Neuronal stem cell (in vitro differentiated cells): ENCODE results near the gene PLEKHJ1.

Experiments
- DNase-seq: peaks from one replicate; pipeline ENCODE4 v3.0.0-alpha.2; 2013; ENCODE audit warnings: low spot score
- H2AFZ ChIP-seq: one replicate; pipeline ENCODE4 v1.6.1; 2013; ENCODE audit warnings: mild to moderate bottlenecking, low read length, inconsistent platforms
- H2AK5ac ChIP-seq: 2 replicates; pipeline ENCODE4 v1.6.1; 2013; ENCODE audit warnings: low read depth, mild to moderate bottlenecking, inconsistent platforms, low read length, moderate library complexity, mixed read lengths
- H2BK120ac ChIP-seq: 2 replicates; pipeline ENCODE4 v1.6.1; 2013; ENCODE audit warnings: low read depth, mild to moderate bottlenecking, inconsistent platforms, low read length, moderate library complexity, mixed read lengths
- H2BK12ac ChIP-seq: one replicate; pipeline ENCODE4 v1.6.1; 2013; ENCODE audit warnings: low read length, inconsistent platforms
- H2BK15ac ChIP-seq: 2 replicates; pipeline ENCODE4 v1.6.1; 2013; ENCODE audit warnings: mild to moderate bottlenecking, low read length, inconsistent platforms, mixed read lengths
- H2BK5ac ChIP-seq: one replicate; pipeline ENCODE4 v1.6.1; 2013; ENCODE audit warnings: inconsistent platforms, mild to moderate bottlenecking, low read length, moderate library complexity
- H3K14ac ChIP-seq: one replicate; pipeline ENCODE4 v1.6.1; 2013; ENCODE audit warnings: low read length, inconsistent platforms
- H3K18ac ChIP-seq: 2 replicates; pipeline ENCODE4 v1.6.1; 2013; ENCODE audit warnings: low read length, inconsistent platforms
- H3K23ac ChIP-seq: 2 replicates; pipeline ENCODE4 v1.6.1; 2013; ENCODE audit warnings: low read depth, mild to moderate bottlenecking, mixed read lengths, low read length, inconsistent platforms; ENCODE audit not compliant: poor library complexity
- H3K27ac ChIP-seq: replicated peaks from 3 replicates; pipeline ENCODE4 v1.5.1; 2013; ENCODE audit warnings: low read length, inconsistent platforms
- H3K27me3 ChIP-seq, 3 experiments: 2 replicates each; pipeline ENCODE4 v1.6.1; 2013; ENCODE audit warnings: low read length in 3 of 3, mild to moderate bottlenecking in 2 of 3, inconsistent platforms in 1 of 3, low read depth in 1 of 3, mixed read lengths in 1 of 3, moderate library complexity in 1 of 3; ENCODE audit not compliant: control insufficient read depth in 3 of 3, insufficient read depth in 3 of 3
- H3K36me3 ChIP-seq, 2 donors: replicated peaks in 1 of 2; 2 replicates each; pipeline ENCODE4 v1.6.1; 2013; ENCODE audit warnings: low read length in 2 of 2; ENCODE audit not compliant: control insufficient read depth in 2 of 2, insufficient read depth in 2 of 2
- H3K4ac ChIP-seq: 2 replicates; pipeline ENCODE4 v1.6.1; 2013; ENCODE audit warnings: inconsistent platforms, mild to moderate bottlenecking, low read length, moderate library complexity
- H3K4me1 ChIP-seq, 2 donors: 1 replicate in 1 of 2; 2 replicates in 1 of 2; pipeline ENCODE4 v1.6.1; 2013; ENCODE audit warnings: low read length in 2 of 2, low read depth in 1 of 2; ENCODE audit not compliant: control insufficient read depth in 2 of 2, insufficient read depth in 1 of 2
- H3K4me2 ChIP-seq: one replicate; pipeline ENCODE4 v1.6.1; 2013; ENCODE audit warnings: mild to moderate bottlenecking, low read length, inconsistent platforms; ENCODE audit not compliant: insufficient read depth, poor library complexity, severe bottlenecking
- H3K4me3 ChIP-seq, 2 donors: 2 replicates each; pipeline ENCODE4 v1.5.1; 2013; ENCODE audit warnings: low read length in 2 of 2, mild to moderate bottlenecking in 2 of 2, inconsistent platforms in 1 of 2, moderate library complexity in 1 of 2
- H3K79me1 ChIP-seq: one replicate; pipeline ENCODE4 v1.6.1; 2013; ENCODE audit warnings: low read depth, mild to moderate bottlenecking, inconsistent platforms, low read length, moderate library complexity
- H3K9ac ChIP-seq: one replicate; pipeline ENCODE4 v1.6.1; 2013; ENCODE audit warnings: mild to moderate bottlenecking, low read depth, low read length, inconsistent platforms; ENCODE audit not compliant: poor library complexity
- H3K9me3 ChIP-seq, 2 donors: replicated peaks in 1 of 2; 2 replicates each; pipeline versions ENCODE3 to v1.6.1; 2013; ENCODE audit warnings: low read length in 2 of 2, mild to moderate bottlenecking in 2 of 2, inconsistent platforms in 1 of 2, low read depth in 1 of 2, mixed read lengths in 1 of 2, moderate library complexity in 1 of 2; ENCODE audit not compliant: control insufficient read depth in 2 of 2, insufficient read depth in 1 of 2
- H4K8ac ChIP-seq: one replicate; pipeline ENCODE4 v1.6.1; 2013; ENCODE audit warnings: low read depth, mild to moderate bottlenecking, inconsistent platforms, low read length, moderate library complexity
- H4K91ac ChIP-seq: one replicate; pipeline ENCODE4 v1.6.1; 2013; ENCODE audit warnings: low read length, low read depth, mild to moderate bottlenecking, inconsistent platforms; ENCODE audit not compliant: poor library complexity
- WGBS, 2 donors: extraction: QIAGEN DNeasy Blood & Tissue Kit; methylation state at CpG; one replicate each; pipeline ENCODE4 v1.1.7; 2013; ENCODE audit warnings: missing lambda C conversion rate in 2 of 2, mixed read lengths in 1 of 2; ENCODE audit not compliant: insufficient read length in 2 of 2, insufficient replicate concordance in 1 of 2; ENCODE audit errors: extremely low coverage in 2 of 2; 5-methylcytosine and 5-hydroxymethylcytosine counted together

PLEKHJ1 gene

GRCh38 chr19:2270157-2270422 is 34.0 kb upstream of the PLEKHJ1 start:
- H3K9ac ChIP-seq, result peak overlapping the region; percentile 99
- peak overlapping the region; percentile 100 for H3K14ac ChIP-seq
- no peak overlapping the region for H4K8ac ChIP-seq
- H3K4me3 ChIP-seq, result peak overlapping the region; percentile 100
- peaks cover 19% of the 10 kb centered on the region for H3K79me1 ChIP-seq
- WGBS, 2 donors, result no CpG with 5 or more reads among the region's 30 CpGs
- H3K9me3 ChIP-seq, result no peaks in the 10 kb centered on the region
- H2AK5ac ChIP-seq, result peak overlapping the region; percentile 90
- H3K4me1 ChIP-seq, result peaks cover 11 to 25% of the 10 kb centered on the region in 2 donors
- DNase-seq, result no peak
- no peak overlapping the region for H3K27ac ChIP-seq
- no peaks in the 10 kb centered on the region for H3K27me3 ChIP-seq
- peak overlapping the region; percentile 87 for H2BK5ac ChIP-seq
- no peak overlapping the region for H2BK120ac ChIP-seq
- no peak overlapping the region for H2BK15ac ChIP-seq
- H3K36me3 ChIP-seq, result peaks cover 15 to 28% of the 10 kb centered on the region in 2 donors
- H2BK12ac ChIP-seq, result no peak overlapping the region
- H3K18ac ChIP-seq, result peak overlapping the region; percentile 98
- H3K4ac ChIP-seq, result peak overlapping the region; percentile 66
- no peak overlapping the region for H4K91ac ChIP-seq
- H3K23ac ChIP-seq, result peak overlapping the region; percentile 100
- peak overlapping the region; percentile 77 for H3K4me2 ChIP-seq
- H2AFZ ChIP-seq, result no peak overlapping the region

DNA sequence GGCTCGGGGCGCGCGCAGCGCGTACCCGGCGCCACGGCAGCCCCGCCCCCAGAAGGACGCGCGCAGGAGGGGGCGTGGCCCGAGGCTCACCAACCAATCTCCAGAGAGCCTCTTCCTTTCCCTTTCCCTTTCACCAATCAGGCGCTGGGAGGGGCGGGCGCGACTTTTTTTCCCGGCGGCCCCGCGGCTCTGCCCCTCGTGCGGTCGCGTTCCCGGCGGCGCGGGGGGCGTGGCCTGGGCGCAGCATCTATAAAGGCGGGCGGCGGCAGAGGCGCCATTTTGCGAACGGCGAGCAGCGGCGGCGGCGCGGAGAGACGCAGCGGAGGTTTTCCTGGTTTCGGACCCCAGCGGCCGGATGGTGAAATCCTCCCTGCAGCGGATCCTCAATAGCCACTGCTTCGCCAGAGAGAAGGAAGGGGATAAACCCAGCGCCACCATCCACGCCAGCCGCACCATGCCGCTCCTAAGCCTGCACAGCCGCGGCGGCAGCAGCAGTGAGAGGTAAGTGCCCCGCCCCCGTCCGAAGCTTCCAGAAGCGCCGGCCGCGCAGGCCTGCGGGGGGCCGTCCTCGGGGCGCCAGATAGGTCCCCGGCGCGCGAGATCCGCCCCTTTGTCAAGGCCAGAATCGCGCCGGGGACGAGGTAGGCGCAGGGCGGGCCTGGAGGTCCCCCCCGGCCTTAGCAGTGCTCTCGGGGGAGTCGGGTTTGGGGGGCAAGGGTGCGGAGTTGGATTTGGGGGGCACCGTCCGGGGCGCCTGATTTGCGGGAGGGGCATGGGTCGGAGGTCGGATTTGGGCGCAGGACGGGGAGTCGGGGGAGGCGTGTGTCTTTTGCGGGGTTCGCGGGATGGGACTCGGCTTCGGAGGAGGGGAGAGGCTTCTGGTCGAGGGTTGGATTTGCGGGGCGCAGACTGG is 33.4 kb upstream of the PLEKHJ1 start:
- Histone ChIP-seq H2BK120ac (peak overlapping the region; percentile 18), H3K79me1 (peaks cover 19% of the 10 kb centered on the region), H3K23ac (peak overlapping the region; percentile 100), H3K9ac (peak overlapping the region; percentile 99), H3K4me1 (peaks cover 11 to 24% of the 10 kb centered on the region in 2 donors), H2AFZ (peak overlapping the region; percentile 87), H3K4me3 (peak overlapping the region; percentile 100), H4K8ac (no peak overlapping the region), H3K27ac (peak overlapping the region; percentile 59), H3K14ac (peak overlapping the region; percentile 98), H3K27me3 (no peaks in the 10 kb centered on the region), H4K91ac (no peak overlapping the region), H2AK5ac (peak overlapping the region; percentile 90), H3K4me2 (peak overlapping the region; percentile 77), H3K18ac (peak overlapping the region; percentile 98), H2BK5ac (peak overlapping the region; percentile 95), H2BK15ac (no peak overlapping the region), H3K9me3 (no peaks in the 10 kb centered on the region), H2BK12ac (no peak overlapping the region), H3K4ac (peak overlapping the region; percentile 66), H3K36me3 (peaks cover 15 to 28% of the 10 kb centered on the region in 2 donors)
- peak; percentile 97 for DNase-seq
- WGBS, 2 donors, result no CpG with 5 or more reads among the region's 103 CpGs

DNA sequence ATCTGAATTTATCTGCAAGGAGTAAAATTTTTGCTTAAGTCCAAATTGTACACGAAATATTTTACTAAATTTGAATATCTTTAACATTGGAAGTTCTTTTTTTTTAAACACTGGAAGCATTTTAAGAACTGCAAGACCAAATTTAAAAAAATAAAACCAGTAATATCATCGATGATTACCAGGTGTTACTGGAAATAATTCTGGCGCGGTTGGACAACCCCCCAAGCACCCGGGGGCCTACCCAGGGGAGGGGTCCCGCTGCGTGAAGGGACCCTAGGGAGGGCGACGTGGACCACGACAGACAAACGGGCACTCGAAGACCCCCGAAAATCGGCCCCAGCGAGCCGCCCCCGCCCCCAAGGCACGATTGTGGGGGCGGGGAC is 32.7 kb upstream of the PLEKHJ1 start:
- peak overlapping the region; percentile 87 for H2AFZ ChIP-seq
- H3K14ac ChIP-seq, result no peak overlapping the region
- no CpG with 5 or more reads among the region's 19 CpGs for WGBS, 2 donors
- no peak overlapping the region for H4K91ac ChIP-seq
- H3K9ac ChIP-seq, result peak overlapping the region; percentile 81
- no peak for DNase-seq
- H3K18ac ChIP-seq, result peak overlapping the region; percentile 89
- H3K36me3 ChIP-seq, result peaks cover 13 to 22% of the 10 kb centered on the region in 2 donors
- no peak overlapping the region for H2BK120ac ChIP-seq
- H3K4me3 ChIP-seq, result peak overlapping the region; percentile 81 to 100
- H3K4me2 ChIP-seq, result peak overlapping the region; percentile 56
- H2BK12ac ChIP-seq, result no peak overlapping the region
- H2AK5ac ChIP-seq, result no peak overlapping the region
- no peak overlapping the region for H4K8ac ChIP-seq
- H3K79me1 ChIP-seq, result peaks cover 12% of the 10 kb centered on the region
- no peak overlapping the region for H2BK15ac ChIP-seq
- H3K4me1 ChIP-seq, result peaks cover 11 to 24% of the 10 kb centered on the region in 2 donors
- H2BK5ac ChIP-seq, result no peak overlapping the region
- H3K27me3 ChIP-seq, result no peaks in the 10 kb centered on the region
- H3K4ac ChIP-seq, result no peak overlapping the region
- no peak overlapping the region for H3K23ac ChIP-seq
- no peak overlapping the region for H3K27ac ChIP-seq
- no peaks in the 10 kb centered on the region for H3K9me3 ChIP-seq

- no peak overlapping the region for H3K9ac ChIP-seq
- no CpG with 5 or more reads among the region's 4 CpGs for WGBS, 2 donors
- H4K8ac ChIP-seq, result no peak overlapping the region
These were observed 32.3 kb upstream of the PLEKHJ1 start for GRCh38 chr19:2268480-2268830.

More at GRCh38 chr19:2268480-2268830, 32.3 kb upstream of the PLEKHJ1 start:
- Histone ChIP-seq H3K4ac (no peak overlapping the region), H2BK15ac (no peak overlapping the region), H4K91ac (no peak overlapping the region), H3K18ac (no peak overlapping the region), H3K36me3 (peaks cover 13 to 21% of the 10 kb centered on the region in 2 donors), H2BK12ac (no peak overlapping the region), H3K27me3 (no peaks in the 10 kb centered on the region), H3K27ac (no peak overlapping the region), H3K4me3 (peak overlapping the region in 1 of 2 donors; percentile 100), H3K23ac (no peak overlapping the region), H3K4me2 (no peak overlapping the region), H2BK5ac (no peak overlapping the region), H3K9me3 (no peaks in the 10 kb centered on the region), H3K79me1 (peaks cover 12% of the 10 kb centered on the region), H3K14ac (no peak overlapping the region), H2AK5ac (no peak overlapping the region), H2BK120ac (no peak overlapping the region), H3K4me1 (peaks cover 10 to 22% of the 10 kb centered on the region in 2 donors), H2AFZ (no peak overlapping the region)
- DNase-seq, result no peak
